Smooth muscle cell (in vitro differentiated cells): Measurements from ENCODE around the gene NFIC. TPM values are rescaled to one million over a fixed set of nuclear protein-coding genes. Genes with fewer than 3 reads are reported as not detected.

Experiments
- DNase-seq: peaks from one replicate; lab custom pipeline; 2025; ENCODE audit not compliant: unreplicated experiment; lab: John Stamatoyannopoulos, UW
- H2AFZ ChIP-seq: fragments of 200-600 bp; sonication (generic); 2 replicates; pipeline ENCODE4 v1.6.0; 2016; ENCODE audit warnings: antibody characterized with exemption, low read depth, mild to moderate bottlenecking
- H3F3A ChIP-seq: fragments of 200-600 bp; sonication (generic); 2 replicates; pipeline ENCODE4 v1.6.0; 2017; ENCODE audit warnings: antibody characterized with exemption, low read depth
- H3K27ac ChIP-seq: fragments of 200-600 bp; sonication (generic); 2 replicates; pipeline ENCODE4 v1.5.1; 2016; ENCODE audit warnings: low read depth, mild to moderate bottlenecking
- H3K27me3 ChIP-seq: fragments of 200-600 bp; sonication (generic); 2 replicates; pipeline ENCODE4 v1.6.1; 2016; ENCODE audit warnings: low read depth, mild to moderate bottlenecking
- H3K36me3 ChIP-seq: fragments of 200-600 bp; sonication (generic); 2 replicates; pipeline ENCODE4 v1.5.1; 2016; ENCODE audit warnings: low read depth
- H3K4me1 ChIP-seq: fragments of 200-600 bp; sonication (generic); 2 replicates; pipeline ENCODE4 v1.5.1; 2016; ENCODE audit warnings: low read depth
- H3K4me2 ChIP-seq: fragments of 200-600 bp; sonication (generic); 2 replicates; pipeline ENCODE4 v1.6.0; 2016; ENCODE audit warnings: mild to moderate bottlenecking
- H3K4me3 ChIP-seq: fragments of 200-600 bp; sonication (generic); 2 replicates; pipeline ENCODE4 v1.5.1; 2016; ENCODE audit warnings: mild to moderate bottlenecking
- H3K79me2 ChIP-seq: fragments of 200-600 bp; sonication (generic); 2 replicates; pipeline ENCODE4 v1.6.0; 2016; ENCODE audit warnings: low read depth, mild to moderate bottlenecking
- H3K9ac ChIP-seq: fragments of 200-600 bp; sonication (generic); 2 replicates; pipeline ENCODE4 v1.6.0; 2016; ENCODE audit warnings: low read depth
- H3K9me3 ChIP-seq: fragments of 200-600 bp; sonication (generic); replicated peaks from 2 replicates; pipeline ENCODE4 v1.5.1; 2016; ENCODE audit warnings: low read depth
- H4K20me1 ChIP-seq: fragments of 200-600 bp; sonication (generic); 2 replicates; pipeline ENCODE4 v1.6.0; 2016; ENCODE audit warnings: low read depth
- WGBS: methylation state at CpG from one replicate; pipeline ENCODE4 v1.1.7; 2016; ENCODE audit warnings: low lambda C conversion rate; 5-methylcytosine and 5-hydroxymethylcytosine counted together
- polyA plus RNA-seq: library from polyadenylated mRNA; unstranded; fragments of >200 nt; fragmentation: Nextera tagmentation; extraction: Ambion mirVana; gene quantifications from 2 replicates; pipeline ENCODE4 v1.2.1, GENCODE V29; 2016
- total RNA-seq: library from RNA; depleted of rRNA; stranded (reverse); fragments of >200 nt; gene quantifications from 2 replicates; pipeline ENCODE4 v1.2.3, GENCODE V29; 2014
- TF ChIP-seq, protein P1 (sequence below): fragments of 200-600 bp; sonication (generic); IDR thresholded peaks from 2 replicates; pipeline ENCODE4 v1.5.1; 2017; ENCODE audit warnings: borderline replicate concordance, mild to moderate bottlenecking, antibody characterized with exemption; ENCODE audit not compliant: insufficient read depth, poor library complexity, severe bottlenecking

Gene NFIC
- total and polyA plus RNA-seq, 2 experiments from 2014 or later = 7.9 to 33.2 TPM

DNA sequence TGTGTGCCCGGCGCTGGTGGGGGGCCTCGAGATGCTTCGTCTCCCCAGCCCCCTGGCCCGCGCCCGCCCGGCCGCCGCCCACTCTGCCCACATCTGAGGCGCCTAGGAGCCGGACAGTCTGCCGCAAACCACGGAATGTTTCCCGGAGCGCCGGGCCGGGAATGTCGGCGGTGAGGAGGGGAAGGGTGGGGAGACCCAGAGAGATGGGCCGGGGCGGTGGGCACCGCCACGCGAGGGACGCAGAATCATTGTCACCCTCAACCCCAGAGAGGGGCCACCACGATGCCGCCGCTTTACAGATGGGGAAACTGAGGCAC is 46.1 kb upstream of the NFIC start:
- no peak overlapping the region for H3K27ac ChIP-seq
- no peaks in the 10 kb centered on the region for H3F3A ChIP-seq
- DNase-seq = no peak
- no peaks in the 10 kb centered on the region for H3K79me2 ChIP-seq
- no peaks in the 10 kb centered on the region for H3K27me3 ChIP-seq
- no peak overlapping the region for H3K4me3 ChIP-seq
- no peaks in the 10 kb centered on the region for H3K36me3 ChIP-seq
- H3K4me2 ChIP-seq = no peak overlapping the region
- no peaks in the 10 kb centered on the region for H3K4me1 ChIP-seq
- WGBS = 79% methylated on average over 23 of the region's 29 CpGs
- no peak overlapping the region for H2AFZ ChIP-seq
- TF ChIP-seq, protein P1, sequence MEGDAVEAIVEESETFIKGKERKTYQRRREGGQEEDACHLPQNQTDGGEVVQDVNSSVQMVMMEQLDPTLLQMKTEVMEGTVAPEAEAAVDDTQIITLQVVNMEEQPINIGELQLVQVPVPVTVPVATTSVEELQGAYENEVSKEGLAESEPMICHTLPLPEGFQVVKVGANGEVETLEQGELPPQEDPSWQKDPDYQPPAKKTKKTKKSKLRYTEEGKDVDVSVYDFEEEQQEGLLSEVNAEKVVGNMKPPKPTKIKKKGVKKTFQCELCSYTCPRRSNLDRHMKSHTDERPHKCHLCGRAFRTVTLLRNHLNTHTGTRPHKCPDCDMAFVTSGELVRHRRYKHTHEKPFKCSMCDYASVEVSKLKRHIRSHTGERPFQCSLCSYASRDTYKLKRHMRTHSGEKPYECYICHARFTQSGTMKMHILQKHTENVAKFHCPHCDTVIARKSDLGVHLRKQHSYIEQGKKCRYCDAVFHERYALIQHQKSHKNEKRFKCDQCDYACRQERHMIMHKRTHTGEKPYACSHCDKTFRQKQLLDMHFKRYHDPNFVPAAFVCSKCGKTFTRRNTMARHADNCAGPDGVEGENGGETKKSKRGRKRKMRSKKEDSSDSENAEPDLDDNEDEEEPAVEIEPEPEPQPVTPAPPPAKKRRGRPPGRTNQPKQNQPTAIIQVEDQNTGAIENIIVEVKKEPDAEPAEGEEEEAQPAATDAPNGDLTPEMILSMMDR = no peak
- H4K20me1 ChIP-seq = no peaks in the 10 kb centered on the region
- H3K9me3 ChIP-seq = no peaks in the 10 kb centered on the region
- no peak overlapping the region for H3K9ac ChIP-seq

DNA sequence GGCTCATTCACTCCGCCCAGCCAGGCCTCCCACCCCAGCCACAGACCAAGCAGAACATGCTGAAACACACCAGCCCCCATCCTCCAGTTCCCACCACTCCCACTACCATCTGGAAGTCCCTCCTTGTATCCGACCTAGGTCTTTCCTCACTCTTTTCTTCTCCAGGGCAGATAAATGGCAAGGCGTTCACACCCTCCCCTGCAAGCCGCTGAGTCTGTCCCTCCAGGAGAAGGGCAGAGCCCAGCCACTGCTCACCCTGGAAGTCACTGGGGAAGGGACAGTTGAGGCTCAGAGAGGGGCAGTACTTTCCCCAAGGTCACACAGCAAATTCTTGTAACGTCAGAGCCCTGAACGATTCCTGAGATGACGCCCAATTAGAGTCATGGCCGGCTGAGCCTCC is 45.5 kb upstream of the NFIC start:
- WGBS = 71% methylated on average over 8 of the region's 8 CpGs
- TF ChIP-seq, protein P1 = no peak
- Histone ChIP-seq H3F3A (no peaks in the 10 kb centered on the region), H2AFZ (no peak overlapping the region), H4K20me1 (no peaks in the 10 kb centered on the region), H3K4me1 (no peaks in the 10 kb centered on the region), H3K4me3 (no peak overlapping the region), H3K4me2 (no peak overlapping the region), H3K9me3 (no peaks in the 10 kb centered on the region), H3K9ac (no peak overlapping the region), H3K27me3 (no peaks in the 10 kb centered on the region), H3K27ac (no peak overlapping the region), H3K79me2 (no peaks in the 10 kb centered on the region), H3K36me3 (no peaks in the 10 kb centered on the region)
- no peak for DNase-seq

DNA sequence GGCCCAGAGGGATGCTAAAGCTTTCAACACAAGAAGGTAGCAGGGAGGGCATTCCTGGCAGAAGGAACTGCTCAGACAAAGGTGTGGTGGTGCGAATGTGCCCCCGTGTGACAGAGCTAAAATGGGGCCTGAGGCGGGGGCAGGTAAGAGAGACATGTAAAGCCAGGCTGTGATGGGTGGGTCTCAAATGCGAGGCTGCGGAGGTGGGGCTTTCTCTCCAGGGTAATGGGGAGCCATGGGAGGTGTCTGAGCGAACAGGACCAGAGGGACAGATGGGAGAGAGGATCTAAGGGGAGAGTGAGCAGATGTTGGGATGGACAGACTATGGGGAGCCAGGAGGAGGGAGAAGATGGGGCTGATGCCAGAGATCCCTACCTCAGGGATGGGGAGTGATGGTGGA is 44.7 kb upstream of the NFIC start:
- Histone ChIP-seq H3K27me3 (no peaks in the 10 kb centered on the region), H3K4me2 (no peak overlapping the region), H4K20me1 (no peaks in the 10 kb centered on the region), H3K79me2 (no peaks in the 10 kb centered on the region), H3K36me3 (no peaks in the 10 kb centered on the region), H3K9ac (no peak overlapping the region), H2AFZ (no peak overlapping the region), H3K27ac (no peak overlapping the region), H3K4me3 (no peak overlapping the region), H3K4me1 (no peaks in the 10 kb centered on the region), H3F3A (no peaks in the 10 kb centered on the region), H3K9me3 (no peaks in the 10 kb centered on the region)
- TF ChIP-seq, protein P1 = no peak
- 75% methylated on average over 6 of the region's 6 CpGs for WGBS
- no peak for DNase-seq

DNA sequence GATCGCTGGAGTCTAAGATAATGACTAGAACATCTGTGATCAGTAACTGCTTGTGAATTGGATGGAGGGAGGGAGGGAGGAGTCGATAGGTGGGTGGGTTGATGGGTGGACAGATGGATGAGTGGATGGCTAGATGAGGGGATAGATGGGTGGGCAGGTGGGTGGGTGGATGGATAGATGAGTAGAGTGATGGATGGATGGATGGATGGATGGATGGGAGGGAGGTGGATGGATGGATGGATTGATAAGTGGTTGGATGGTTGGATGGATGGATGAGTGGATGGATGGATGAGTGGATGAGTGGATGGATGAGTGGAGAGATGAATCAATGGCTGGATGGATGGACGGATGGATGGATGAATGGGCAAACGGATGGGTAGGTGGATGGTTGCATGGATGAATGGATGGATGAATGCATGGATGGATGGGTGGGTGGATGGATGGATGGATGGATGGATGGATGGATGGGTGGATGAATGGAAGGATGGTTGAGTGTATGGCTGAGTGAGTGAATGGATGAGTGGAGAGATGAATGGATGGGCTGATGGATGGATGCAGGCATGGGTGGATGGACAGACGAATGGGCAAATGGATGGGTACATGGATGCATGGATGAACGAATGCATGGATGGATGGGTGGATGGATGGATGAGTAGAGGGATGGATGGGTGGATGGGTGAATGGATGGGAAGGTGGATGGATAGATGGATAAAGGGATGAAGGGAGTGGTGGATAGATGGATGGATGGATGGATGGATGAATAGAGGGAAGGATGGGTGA is 44.0 kb upstream of the NFIC start:
- Histone ChIP-seq H3K4me2 (no peak overlapping the region), H3K36me3 (no peaks in the 10 kb centered on the region), H3K27me3 (no peaks in the 10 kb centered on the region), H4K20me1 (no peaks in the 10 kb centered on the region), H3K9me3 (no peaks in the 10 kb centered on the region), H3K27ac (no peak overlapping the region), H2AFZ (no peak overlapping the region), H3K79me2 (no peaks in the 10 kb centered on the region), H3K4me1 (no peaks in the 10 kb centered on the region), H3F3A (no peaks in the 10 kb centered on the region), H3K4me3 (no peak overlapping the region), H3K9ac (no peak overlapping the region)
- TF ChIP-seq, protein P1 = no peak
- DNase-seq = no peak
- WGBS = 86% methylated on average over 6 of the region's 6 CpGs
